Activated B cell treated with CpG ODN at 0.5 μM for 24 hours (primary cell): Measurements from ENCODE around the gene NUDT21. TPM values are rescaled to one million over a fixed set of nuclear protein-coding genes. Genes with fewer than 3 reads are reported as not detected.

Experiments
- ATAC-seq: fragments of 200-7000 bp; cut with Tn5 transposase; one replicate; pipeline ENCODE4 v1.10.0; 2021; ENCODE audit warnings: low read depth, mild to moderate bottlenecking, moderate library complexity
- CTCF ChIA-PET: fragments of 350-600 bp; sonication (Branson Sonifier 250); formaldehyde crosslinking; loops from one replicate; lab custom pipeline; 2021; ENCODE audit warnings: antibody characterized with exemption; lab: Charles Lee
- POLR2A ChIA-PET: fragments of 350-600 bp; sonication (Branson Sonifier 250); formaldehyde crosslinking; loops from one replicate; lab custom pipeline; 2021; ENCODE audit warnings: antibody characterized with exemption; lab: Charles Lee
- DNase-seq: peaks from one replicate; pipeline ENCODE4 v3.0.0; 2022
- H3K27ac Mint-ChIP-seq: one replicate; pipeline ENCODE4 v1.8.0; 2020; ENCODE audit warnings: mixed read lengths
- H3K27me3 Mint-ChIP-seq: one replicate; pipeline ENCODE4 v1.8.0; 2021; ENCODE audit warnings: mixed read lengths
- H3K36me3 Mint-ChIP-seq: one replicate; pipeline ENCODE4 v1.8.0; 2021; ENCODE audit warnings: low read depth, mixed read lengths
- H3K4me1 Mint-ChIP-seq: one replicate; pipeline ENCODE4 v1.8.0; 2021; ENCODE audit warnings: mixed read lengths
- H3K4me3 Mint-ChIP-seq: one replicate; pipeline ENCODE4 v1.8.0; 2020; ENCODE audit warnings: mild to moderate bottlenecking, mixed read lengths
- H3K9me3 Mint-ChIP-seq: one replicate; pipeline ENCODE4 v1.8.0; 2020; ENCODE audit warnings: mixed read lengths
- intact Hi-C: fragments of 100-400 bp; cut with micrococcal nuclease; formaldehyde crosslinking; loops from one replicate; pipeline ENCODE4 v1.15.1; 2024
- total RNA-seq: library from RNA; stranded (reverse); gene quantifications from 2 replicates; pipeline ENCODE4 v1.2.3, GENCODE V29; 2022
- TF ChIP-seq, protein P1 (sequence below): fragments of 200-600 bp; IDR thresholded peaks from one replicate; pipeline ENCODE4 v1.8.0; 2022; ENCODE audit warnings: antibody characterized with exemption, mild to moderate bottlenecking

Gene NUDT21
- total RNA-seq, 1 donor from 2014 or later = 111 TPM

DNA sequence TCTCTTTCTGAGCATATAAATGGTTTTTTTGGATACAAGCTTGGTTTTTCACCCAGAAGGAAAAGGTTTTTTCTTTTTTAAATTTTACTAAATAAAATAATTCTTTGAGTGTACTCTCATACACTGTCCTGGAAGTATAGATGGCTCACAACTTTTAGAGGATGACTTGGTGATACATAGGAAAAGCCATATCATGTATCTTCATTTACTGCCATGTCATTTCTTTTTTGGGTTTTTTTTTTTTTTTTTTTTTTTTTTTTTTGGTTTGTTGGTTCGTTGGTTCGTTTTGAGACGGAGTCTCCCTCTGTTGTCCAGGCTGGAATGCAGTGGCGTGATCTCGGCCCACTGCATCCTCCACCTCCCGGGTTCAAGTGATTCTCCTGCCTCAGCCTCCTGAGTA, 12.0 kb upstream of the NUDT21 start:
- H3K36me3 Mint-ChIP-seq = peaks cover 84% of the 10 kb centered on the region
- H3K27ac Mint-ChIP-seq = no peak overlapping the region
- ATAC-seq = no peak
- H3K27me3 Mint-ChIP-seq = no peaks in the 10 kb centered on the region
- CTCF ChIA-PET = no interaction called here
- no peaks in the 10 kb centered on the region for H3K9me3 Mint-ChIP-seq
- TF ChIP-seq, protein P1, sequence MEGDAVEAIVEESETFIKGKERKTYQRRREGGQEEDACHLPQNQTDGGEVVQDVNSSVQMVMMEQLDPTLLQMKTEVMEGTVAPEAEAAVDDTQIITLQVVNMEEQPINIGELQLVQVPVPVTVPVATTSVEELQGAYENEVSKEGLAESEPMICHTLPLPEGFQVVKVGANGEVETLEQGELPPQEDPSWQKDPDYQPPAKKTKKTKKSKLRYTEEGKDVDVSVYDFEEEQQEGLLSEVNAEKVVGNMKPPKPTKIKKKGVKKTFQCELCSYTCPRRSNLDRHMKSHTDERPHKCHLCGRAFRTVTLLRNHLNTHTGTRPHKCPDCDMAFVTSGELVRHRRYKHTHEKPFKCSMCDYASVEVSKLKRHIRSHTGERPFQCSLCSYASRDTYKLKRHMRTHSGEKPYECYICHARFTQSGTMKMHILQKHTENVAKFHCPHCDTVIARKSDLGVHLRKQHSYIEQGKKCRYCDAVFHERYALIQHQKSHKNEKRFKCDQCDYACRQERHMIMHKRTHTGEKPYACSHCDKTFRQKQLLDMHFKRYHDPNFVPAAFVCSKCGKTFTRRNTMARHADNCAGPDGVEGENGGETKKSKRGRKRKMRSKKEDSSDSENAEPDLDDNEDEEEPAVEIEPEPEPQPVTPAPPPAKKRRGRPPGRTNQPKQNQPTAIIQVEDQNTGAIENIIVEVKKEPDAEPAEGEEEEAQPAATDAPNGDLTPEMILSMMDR = no peak
- no peaks in the 10 kb centered on the region for H3K4me1 Mint-ChIP-seq
- POLR2A ChIA-PET = interaction anchor here (0.7 kb wide), 1 partner anchor 19 kb away, joined by 4 read pairs; no protein-coding TSS in a partner anchor
- intact Hi-C loops = no loop called here
- no peak overlapping the region for H3K4me3 Mint-ChIP-seq
- no peak for DNase-seq

DNA sequence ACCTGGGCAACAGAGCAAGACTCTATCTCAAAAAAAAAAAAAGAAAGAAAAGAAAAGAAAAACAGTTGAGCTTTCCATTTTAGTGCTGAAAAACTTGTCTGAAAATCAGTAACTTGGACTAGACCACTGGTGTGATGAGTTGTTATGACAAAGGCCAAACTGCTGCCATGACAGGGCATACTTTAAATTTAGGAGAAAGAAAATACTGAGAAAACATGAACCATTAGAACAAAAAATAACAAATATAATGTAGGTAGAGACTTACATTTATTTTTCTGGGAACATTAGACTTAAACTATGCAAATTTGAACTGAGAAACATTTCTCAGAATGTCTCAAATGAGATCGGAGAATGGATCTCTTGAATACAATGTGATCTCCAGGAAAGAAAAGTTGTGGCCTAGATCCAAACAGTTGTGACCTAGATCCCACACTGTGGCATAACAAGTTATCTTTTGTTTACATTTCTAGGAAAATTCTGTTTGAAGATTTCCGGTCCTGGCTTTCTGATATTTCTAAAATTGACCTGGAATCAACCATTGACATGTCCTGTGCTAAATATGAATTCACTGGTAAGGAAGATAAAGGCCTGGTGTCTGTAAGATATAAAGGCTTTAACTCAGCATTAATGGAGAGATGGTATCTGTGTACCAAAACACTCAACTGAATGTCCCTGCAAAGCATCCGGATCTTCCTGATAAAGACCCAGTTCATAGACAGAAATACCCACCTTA, 11.1 kb upstream of the NUDT21 start:
- no peaks in the 10 kb centered on the region for H3K4me1 Mint-ChIP-seq
- H3K27ac Mint-ChIP-seq = no peak overlapping the region
- no peaks in the 10 kb centered on the region for H3K27me3 Mint-ChIP-seq
- DNase-seq (no peak), ATAC-seq (no peak)
- ChIA-PET CTCF (no interaction called here), POLR2A (no interaction called here)
- intact Hi-C loops = no loop called here
- TF ChIP-seq, protein P1 = no peak
- H3K4me3 Mint-ChIP-seq = no peak overlapping the region
- H3K9me3 Mint-ChIP-seq = no peaks in the 10 kb centered on the region
- peaks cover 81% of the 10 kb centered on the region for H3K36me3 Mint-ChIP-seq

DNA sequence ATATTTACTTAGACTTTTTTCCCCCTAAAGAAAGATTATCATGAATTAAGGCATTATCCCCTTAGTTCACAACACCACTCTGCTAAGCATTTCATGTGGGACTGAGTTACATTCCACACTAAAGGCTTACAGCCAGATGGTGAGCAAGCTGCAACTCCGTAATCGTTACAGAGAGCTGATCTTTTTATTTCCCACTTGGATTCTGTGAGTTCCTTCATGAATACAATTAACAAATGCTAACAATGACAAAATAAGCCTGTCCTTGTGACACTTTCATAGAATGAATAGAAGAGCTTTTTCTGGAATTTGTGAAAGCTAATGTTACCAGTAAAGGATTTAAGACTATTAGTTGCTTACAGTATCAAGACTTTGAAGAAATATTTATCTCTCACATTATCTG, 9.0 kb upstream of the NUDT21 start:
- intact Hi-C loops = no loop called here
- DNase-seq = no peak
- Mint-ChIP-seq H3K9me3 (no peaks in the 10 kb centered on the region), H3K4me3 (no peak overlapping the region), H3K36me3 (peaks cover 80% of the 10 kb centered on the region), H3K27me3 (no peaks in the 10 kb centered on the region), H3K4me1 (no peaks in the 10 kb centered on the region), H3K27ac (no peak overlapping the region)
- no peak for ATAC-seq
- ChIA-PET POLR2A (interaction anchor here (1.0 kb wide), 1 partner anchor 9 kb away, joined by 3 read pairs; the partner anchor contains the start of genes NUDT21 and OGFOD1), CTCF (no interaction called here)
- TF ChIP-seq, protein P1 = no peak

DNA sequence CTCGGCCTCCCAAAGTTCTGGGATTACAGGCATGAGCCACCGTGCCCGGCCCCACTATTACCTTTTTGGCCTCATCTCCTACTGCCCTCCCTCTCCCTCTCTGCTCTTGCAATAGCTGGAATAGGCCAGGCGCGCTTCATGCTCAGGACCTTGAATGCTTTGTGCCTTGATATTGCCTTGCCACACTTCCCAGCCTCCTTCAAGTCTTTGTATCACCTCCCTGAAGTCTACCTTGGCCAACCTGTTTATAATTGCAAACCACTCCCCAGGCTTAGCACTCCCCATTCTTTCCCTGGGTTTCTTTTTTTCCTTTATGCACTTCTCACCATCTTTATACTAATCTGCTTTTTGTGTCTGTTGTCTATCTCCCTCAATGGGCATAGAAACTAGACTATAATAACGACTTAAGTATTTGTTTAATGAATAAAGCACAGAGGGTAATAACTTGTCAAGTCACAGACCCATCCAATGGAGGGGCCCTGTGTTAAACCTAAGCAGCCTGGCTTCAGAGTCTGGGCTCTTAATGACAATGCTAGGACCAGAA, 6.9 kb upstream of the NUDT21 start:
- H3K36me3 Mint-ChIP-seq = peaks cover 87% of the 10 kb centered on the region
- ChIA-PET CTCF (no interaction called here), POLR2A (no interaction called here)
- intact Hi-C loops = no loop called here
- H3K9me3 Mint-ChIP-seq = no peaks in the 10 kb centered on the region
- no peak overlapping the region for H3K27ac Mint-ChIP-seq
- TF ChIP-seq, protein P1 = no peak
- no peak for ATAC-seq
- no peaks in the 10 kb centered on the region for H3K27me3 Mint-ChIP-seq
- no peaks in the 10 kb centered on the region for H3K4me1 Mint-ChIP-seq
- no peak for DNase-seq
- H3K4me3 Mint-ChIP-seq = no peak overlapping the region
